AG09309 (cell line): ENCODE measurements around the gene BTN3A1.

Source experiments
- DNase-seq: peaks from one replicate; pipeline ENCODE4 v3.0.0-alpha.2; 2010; ENCODE audit warnings: low read depth
- H3K4me3 ChIP-seq: 2 replicates; pipeline ENCODE4 v1.5.1; 2011; ENCODE audit warnings: mild to moderate bottlenecking, low read depth, low read length, moderate library complexity; ENCODE audit not compliant: control insufficient read depth
- TF ChIP-seq, protein P1 (sequence below): IDR thresholded peaks from 2 replicates; pipeline ENCODE4 v1.5.1; 2011; ENCODE audit warnings: mild to moderate bottlenecking, low read depth, low read length, inconsistent platforms; ENCODE audit not compliant: insufficient read depth, control insufficient read depth; ENCODE audit errors: missing control alignments

BTN3A1 gene

DNA sequence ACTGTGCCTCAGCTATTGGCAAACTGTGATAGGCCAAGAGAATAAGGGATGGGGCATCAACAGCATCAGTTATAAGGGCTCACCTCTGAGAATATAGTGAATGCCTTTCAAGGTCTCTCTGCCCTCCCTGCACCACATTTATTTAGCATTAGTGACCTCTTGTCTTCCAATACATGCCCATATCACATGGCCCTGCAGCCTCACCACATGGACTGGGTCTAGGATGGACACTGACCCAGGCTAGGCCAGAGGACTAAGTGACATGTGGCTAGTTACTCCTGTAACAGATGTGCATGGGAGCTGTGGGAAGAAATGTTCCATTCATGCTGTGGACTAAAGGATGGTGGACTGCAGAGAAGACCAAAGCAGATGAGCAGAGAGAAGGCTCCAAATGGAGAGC is 22.3 kb upstream of the BTN3A1 start:
- TF ChIP-seq, protein P1, sequence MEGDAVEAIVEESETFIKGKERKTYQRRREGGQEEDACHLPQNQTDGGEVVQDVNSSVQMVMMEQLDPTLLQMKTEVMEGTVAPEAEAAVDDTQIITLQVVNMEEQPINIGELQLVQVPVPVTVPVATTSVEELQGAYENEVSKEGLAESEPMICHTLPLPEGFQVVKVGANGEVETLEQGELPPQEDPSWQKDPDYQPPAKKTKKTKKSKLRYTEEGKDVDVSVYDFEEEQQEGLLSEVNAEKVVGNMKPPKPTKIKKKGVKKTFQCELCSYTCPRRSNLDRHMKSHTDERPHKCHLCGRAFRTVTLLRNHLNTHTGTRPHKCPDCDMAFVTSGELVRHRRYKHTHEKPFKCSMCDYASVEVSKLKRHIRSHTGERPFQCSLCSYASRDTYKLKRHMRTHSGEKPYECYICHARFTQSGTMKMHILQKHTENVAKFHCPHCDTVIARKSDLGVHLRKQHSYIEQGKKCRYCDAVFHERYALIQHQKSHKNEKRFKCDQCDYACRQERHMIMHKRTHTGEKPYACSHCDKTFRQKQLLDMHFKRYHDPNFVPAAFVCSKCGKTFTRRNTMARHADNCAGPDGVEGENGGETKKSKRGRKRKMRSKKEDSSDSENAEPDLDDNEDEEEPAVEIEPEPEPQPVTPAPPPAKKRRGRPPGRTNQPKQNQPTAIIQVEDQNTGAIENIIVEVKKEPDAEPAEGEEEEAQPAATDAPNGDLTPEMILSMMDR, result no peak
- no peak for DNase-seq
- H3K4me3 ChIP-seq, result no peak overlapping the region

DNA sequence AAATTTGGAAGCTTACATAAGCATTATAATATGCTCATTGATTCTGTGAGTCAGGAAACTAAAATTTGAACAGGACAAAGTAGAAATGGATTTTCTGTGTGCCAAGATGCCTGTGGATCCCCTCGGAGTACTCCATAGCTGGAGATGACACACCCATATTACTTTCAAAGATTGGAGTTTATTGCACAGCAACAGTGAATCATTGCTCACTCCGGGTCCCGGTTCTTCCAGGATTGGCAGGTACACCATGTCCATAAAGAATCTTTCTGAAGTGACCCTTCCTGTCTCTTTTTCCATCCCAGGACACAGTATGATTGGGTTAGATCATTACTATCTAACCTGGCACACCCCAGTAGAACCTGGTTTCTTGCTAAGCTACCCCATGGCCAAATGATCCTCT is 21.8 kb upstream of the BTN3A1 start:
- DNase-seq, result no peak
- TF ChIP-seq, protein P1, result no peak
- no peak overlapping the region for H3K4me3 ChIP-seq

DNA sequence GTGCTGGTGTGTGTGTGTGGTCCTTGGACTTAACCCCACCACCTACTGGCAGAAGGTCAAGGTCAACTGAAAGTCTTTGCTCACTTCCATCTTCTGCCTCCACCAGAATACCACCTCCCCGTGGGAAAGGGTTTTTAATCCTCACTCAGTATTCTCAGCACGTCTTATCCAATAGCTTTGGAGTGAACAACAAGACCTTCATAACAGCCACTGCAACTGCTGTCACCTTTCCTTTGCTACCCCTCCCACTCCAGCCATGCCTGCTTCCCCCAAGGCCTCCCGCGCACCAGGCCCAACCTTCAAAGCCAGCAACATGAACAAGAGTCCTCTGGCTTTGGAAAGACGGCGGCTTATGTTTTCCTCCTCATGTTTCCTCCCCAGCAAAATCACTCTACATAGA is 20.0 kb upstream of the BTN3A1 start:
- DNase-seq, result no peak
- TF ChIP-seq, protein P1, result no peak
- no peak overlapping the region for H3K4me3 ChIP-seq

DNA sequence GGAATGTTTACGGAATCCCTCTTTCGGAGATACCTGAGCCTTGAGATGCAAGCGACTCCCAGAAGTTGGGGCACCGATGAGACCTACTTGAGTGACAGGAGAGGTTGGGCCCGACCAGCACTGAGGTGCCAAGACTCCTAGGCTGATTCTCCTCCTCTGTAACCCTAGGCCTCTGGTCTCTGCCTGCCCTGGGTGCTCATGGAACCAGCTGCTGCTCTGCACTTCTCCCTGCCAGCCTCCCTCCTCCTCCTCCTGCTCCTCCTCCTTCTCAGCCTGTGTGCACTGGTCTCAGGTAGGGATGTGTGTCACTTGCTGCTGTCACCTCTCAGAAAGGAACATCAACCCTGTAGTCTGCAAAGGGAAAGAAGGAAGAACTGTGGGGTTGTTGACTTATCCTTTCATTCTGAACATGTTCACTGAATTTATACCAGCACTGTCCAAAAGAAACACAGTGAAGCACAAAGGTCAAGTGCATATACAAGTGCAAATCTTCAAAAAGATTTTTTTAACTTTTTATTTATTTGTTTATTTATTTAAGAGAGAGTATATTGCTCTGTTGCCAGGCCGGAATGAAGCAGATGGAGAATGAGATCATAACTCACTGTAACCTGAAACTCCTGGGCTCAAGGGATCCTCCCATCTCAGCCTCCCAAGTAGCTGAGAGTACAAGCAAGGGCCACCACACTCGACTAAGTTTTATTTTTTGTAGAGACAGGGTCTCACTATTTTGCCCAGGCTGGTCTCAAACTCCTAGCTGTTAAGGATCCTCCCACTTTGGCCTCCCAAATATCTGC is 18.3 kb upstream of the BTN3A1 start:
- no peak for DNase-seq
- TF ChIP-seq, protein P1, result no peak
- peak overlapping the region; percentile 77 for H3K4me3 ChIP-seq

DNA sequence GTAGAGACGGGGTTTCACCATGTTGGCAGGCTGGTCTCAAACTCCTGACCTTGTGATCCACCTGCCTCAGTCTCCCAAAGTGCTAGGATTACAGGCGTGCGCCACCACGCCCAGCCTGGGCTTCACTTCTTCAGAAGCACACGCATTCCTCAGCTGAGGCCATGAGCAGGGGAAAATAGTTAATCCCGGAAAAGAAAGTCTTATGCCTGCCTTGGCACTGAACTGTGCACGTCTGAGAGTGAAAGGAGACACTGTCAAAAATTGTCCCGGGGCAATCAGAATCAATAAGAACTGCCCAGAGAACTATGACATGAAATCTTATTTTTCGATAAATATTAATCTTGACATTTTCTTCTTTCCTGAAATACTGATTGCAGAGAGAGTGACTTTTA is 16.3 kb upstream of the BTN3A1 start:
- TF ChIP-seq, protein P1, result no peak
- DNase-seq, result no peak
- no peak overlapping the region for H3K4me3 ChIP-seq

DNA sequence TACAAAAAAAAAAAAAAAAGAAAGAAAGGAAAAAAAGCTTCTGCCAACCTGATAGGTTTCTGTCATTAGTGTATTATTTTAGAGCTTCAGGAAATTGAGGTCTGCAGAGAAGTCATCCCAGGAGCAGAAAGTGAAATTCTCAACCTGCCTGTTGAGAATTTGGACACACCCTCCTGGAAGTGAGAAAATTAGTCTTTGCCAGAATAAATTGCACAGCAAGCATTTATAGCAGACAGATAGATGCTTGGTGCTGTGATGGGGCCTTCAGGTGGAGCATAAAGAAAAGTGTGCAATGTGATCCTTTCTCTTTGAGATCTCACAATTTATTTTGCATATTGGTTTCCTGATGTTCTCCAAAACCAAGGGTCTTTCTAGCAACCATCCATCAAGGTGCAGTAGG is 14.5 kb upstream of the BTN3A1 start:
- H3K4me3 ChIP-seq, result no peak overlapping the region
- TF ChIP-seq, protein P1, result no peak
- DNase-seq, result no peak
